Neural progenitor cell (in vitro differentiated cells): ENCODE measurements around the gene GRM8.

Source experiments
- CTCF ChIP-seq: fragments of 200-600 bp; sonication (generic); IDR thresholded peaks from 2 replicates; pipeline ENCODE4 v1.5.1; 2017; ENCODE audit warnings: antibody characterized with exemption, mild to moderate bottlenecking
- EZH2 ChIP-seq: fragments of 200-600 bp; sonication (generic); IDR thresholded peaks from 2 replicates; pipeline ENCODE4 v1.6.1; 2017; ENCODE audit warnings: antibody characterized with exemption, mild to moderate bottlenecking, moderate library complexity

GRCh38 chr7:126716321-126716720 is 536.4 kb downstream of the GRM8 start:
- no peak for TF ChIP-seq CTCF
- TF ChIP-seq EZH2: no peak
